HEK293 (cell line): Measurements from ENCODE around the gene SLC1A3.

Experiments used
- CTCF ChIA-PET: fragments of 350-600 bp; formaldehyde crosslinking; extraction: SDS; loops from one replicate; lab custom pipeline; 2021; ENCODE audit warnings: antibody characterized with exemption; lab: Yijun Ruan, JAX
- POLR2A ChIA-PET: fragments of 300-600 bp; formaldehyde crosslinking; extraction: SDS; loops from one replicate; lab custom pipeline; 2020; ENCODE audit warnings: antibody characterized with exemption, inconsistent platforms; lab: Yijun Ruan, JAX
- H3K27ac ChIP-seq: fragments of 200-500 bp; sonication (Bioruptor generic); 2 replicates; pipeline ENCODE4 v1.5.1; 2014; ENCODE audit warnings: low read depth, low read length, control low read depth, inconsistent platforms; ENCODE audit errors: extremely low read depth
- H3K36me3 ChIP-seq, 2 experiments: fragments of 200-500 bp in 1 of 2; sonication (Bioruptor generic) in 1 of 2; 1 replicate in 1 of 2; 2 replicates in 1 of 2; pipeline ENCODE4 v1.5.1; 2014 to 2017; ENCODE audit warnings: inconsistent platforms in 2 of 2, low read length in 2 of 2; ENCODE audit not compliant: control insufficient read depth in 2 of 2, insufficient read depth in 1 of 2
- H3K4me1 ChIP-seq: fragments of 200-500 bp; sonication (Bioruptor generic); 2 replicates; pipeline ENCODE4 v1.5.1; 2014; ENCODE audit warnings: mild to moderate bottlenecking, low read length, inconsistent platforms; ENCODE audit not compliant: control insufficient read depth, insufficient read depth
- H3K4me3 ChIP-seq: 2 replicates; pipeline ENCODE4 v1.5.1; 2011; ENCODE audit warnings: low read depth, mild to moderate bottlenecking, control low read depth, low read length, moderate library complexity
- H3K9me3 ChIP-seq: fragments of 200-500 bp; sonication (Bioruptor generic); 2 replicates; pipeline ENCODE4 v1.5.1; 2014; ENCODE audit warnings: low read depth, low read length, inconsistent platforms; ENCODE audit not compliant: control insufficient read depth, insufficient read depth
- AEBP2 ChIP-seq: fragments of 450-650 bp; formaldehyde crosslinking; IDR thresholded peaks from 2 replicates; pipeline ENCODE4 v1.5.1; 2016; ENCODE audit warnings: missing biosample characterization, missing genetic modification characterization, borderline replicate concordance
- HOXC10 ChIP-seq: sonication (generic); formaldehyde crosslinking; IDR thresholded peaks from 2 replicates; pipeline ENCODE4 v1.8.1; 2023; ENCODE audit warnings: mild to moderate bottlenecking, missing genetic modification reagents
- KLF16 ChIP-seq: fragments of 450-650 bp; formaldehyde crosslinking; IDR thresholded peaks from 2 replicates; pipeline ENCODE4 v1.5.1; 2017; ENCODE audit warnings: missing biosample characterization, missing genetic modification characterization
- PRDM1 ChIP-seq: fragments of 450-650 bp; formaldehyde crosslinking; IDR thresholded peaks from 2 replicates; pipeline ENCODE4; 2016; ENCODE audit warnings: missing biosample characterization, missing genetic modification characterization
- ZBTB21 ChIP-seq: fragments of 450-650 bp; formaldehyde crosslinking; IDR thresholded peaks from 2 replicates; pipeline ENCODE4 v1.5.1; 2017; ENCODE audit warnings: missing biosample characterization, missing genetic modification characterization
- ZFP69B ChIP-seq: fragments of 450-650 bp; formaldehyde crosslinking; IDR thresholded peaks from 2 replicates; pipeline ENCODE4 v1.5.1; 2016; ENCODE audit warnings: missing biosample characterization, missing genetic modification characterization
- ZNF114 ChIP-seq: fragments of 450-650 bp; formaldehyde crosslinking; IDR thresholded peaks from 2 replicates; pipeline ENCODE4 v1.5.0; 2017; ENCODE audit warnings: missing biosample characterization, missing genetic modification characterization
- ZNF146 ChIP-seq: fragments of 450-650 bp; formaldehyde crosslinking; IDR thresholded peaks from 2 replicates; pipeline ENCODE4 v1.5.1; 2016; ENCODE audit warnings: missing biosample characterization, missing genetic modification characterization
- ZNF169 ChIP-seq: fragments of 450-650 bp; formaldehyde crosslinking; IDR thresholded peaks from 2 replicates; pipeline ENCODE4 v1.5.1; 2016; ENCODE audit warnings: missing biosample characterization, missing genetic modification characterization
- ZNF184 ChIP-seq: fragments of 450-650 bp; IDR thresholded peaks from 2 replicates; pipeline ENCODE4 v1.5.1; 2018; ENCODE audit warnings: missing biosample characterization, mild to moderate bottlenecking, missing genetic modification characterization
- ZNF214 ChIP-seq: fragments of 450-650 bp; formaldehyde crosslinking; IDR thresholded peaks from 2 replicates; pipeline ENCODE4 v1.5.1; 2017; ENCODE audit warnings: missing biosample characterization, mild to moderate bottlenecking, missing genetic modification characterization, borderline replicate concordance
- ZNF223 ChIP-seq: fragments of 450-650 bp; formaldehyde crosslinking; IDR thresholded peaks from 2 replicates; pipeline ENCODE4 v1.5.1; 2016; ENCODE audit warnings: missing biosample characterization, missing genetic modification characterization
- ZNF423 ChIP-seq: fragments of 450-650 bp; formaldehyde crosslinking; IDR thresholded peaks from 2 replicates; pipeline ENCODE4 v1.5.1; 2016; ENCODE audit warnings: missing biosample characterization, missing genetic modification characterization
- ZNF473 ChIP-seq: fragments of 450-650 bp; formaldehyde crosslinking; IDR thresholded peaks from 2 replicates; pipeline ENCODE4 v1.5.1; 2017; ENCODE audit warnings: missing biosample characterization, missing genetic modification characterization
- ZNF510 ChIP-seq: fragments of 450-650 bp; formaldehyde crosslinking; IDR thresholded peaks from 2 replicates; pipeline ENCODE4 v1.5.1; 2018; ENCODE audit warnings: mild to moderate bottlenecking, missing genetic modification characterization, missing biosample characterization; ENCODE audit not compliant: insufficient replicate concordance
- ZNF548 ChIP-seq: fragments of 450-650 bp; formaldehyde crosslinking; IDR thresholded peaks from 2 replicates; pipeline ENCODE4 v1.5.1; 2016; ENCODE audit warnings: missing biosample characterization, missing genetic modification characterization
- ZNF549 ChIP-seq: fragments of 450-650 bp; IDR thresholded peaks from 2 replicates; pipeline ENCODE4 v1.5.1; 2018; ENCODE audit warnings: missing biosample characterization, missing genetic modification characterization, mild to moderate bottlenecking, inconsistent platforms, moderate library complexity
- ZNF558 ChIP-seq: fragments of 450-650 bp; formaldehyde crosslinking; IDR thresholded peaks from 2 replicates; pipeline ENCODE4 v1.5.1; 2016; ENCODE audit warnings: missing biosample characterization, missing genetic modification characterization
- ZNF561 ChIP-seq: fragments of 450-650 bp; IDR thresholded peaks from 2 replicates; pipeline ENCODE4 v1.5.1; 2018; ENCODE audit warnings: missing biosample characterization, missing genetic modification characterization, borderline replicate concordance
- ZNF670 ChIP-seq: fragments of 450-650 bp; formaldehyde crosslinking; IDR thresholded peaks from 2 replicates; pipeline ENCODE4 v1.5.1; 2016; ENCODE audit warnings: missing biosample characterization, missing genetic modification characterization, low read depth
- ZNF677 ChIP-seq: fragments of 450-650 bp; IDR thresholded peaks from 2 replicates; pipeline ENCODE4 v1.5.0; 2018; ENCODE audit warnings: missing biosample characterization, mild to moderate bottlenecking, missing genetic modification characterization, moderate library complexity
- ZNF777 ChIP-seq: fragments of 450-650 bp; formaldehyde crosslinking; IDR thresholded peaks from 2 replicates; pipeline ENCODE4 v1.5.1; 2017; ENCODE audit warnings: missing biosample characterization, missing genetic modification characterization, borderline replicate concordance
- ZNF792 ChIP-seq: fragments of 450-650 bp; formaldehyde crosslinking; IDR thresholded peaks from 2 replicates; pipeline ENCODE4 v1.5.1; 2016; ENCODE audit warnings: missing biosample characterization, missing genetic modification characterization
- TF ChIP-seq, protein P1 (sequence below): fragments of 450-650 bp; formaldehyde crosslinking; IDR thresholded peaks from 2 replicates; pipeline ENCODE4 v1.5.1; 2016; ENCODE audit warnings: missing biosample characterization, missing genetic modification characterization
- TF ChIP-seq, protein P2 (sequence below): fragments of 450-650 bp; IDR thresholded peaks from 2 replicates; pipeline ENCODE4 v1.5.1; 2018; ENCODE audit warnings: missing biosample characterization, mild to moderate bottlenecking, missing genetic modification characterization
- TF ChIP-seq, protein P3 (sequence below): fragments of 450-650 bp; formaldehyde crosslinking; IDR thresholded peaks from 2 replicates; pipeline ENCODE4 v1.5.1; 2017; ENCODE audit warnings: missing biosample characterization, missing genetic modification characterization

Gene SLC1A3

DNA sequence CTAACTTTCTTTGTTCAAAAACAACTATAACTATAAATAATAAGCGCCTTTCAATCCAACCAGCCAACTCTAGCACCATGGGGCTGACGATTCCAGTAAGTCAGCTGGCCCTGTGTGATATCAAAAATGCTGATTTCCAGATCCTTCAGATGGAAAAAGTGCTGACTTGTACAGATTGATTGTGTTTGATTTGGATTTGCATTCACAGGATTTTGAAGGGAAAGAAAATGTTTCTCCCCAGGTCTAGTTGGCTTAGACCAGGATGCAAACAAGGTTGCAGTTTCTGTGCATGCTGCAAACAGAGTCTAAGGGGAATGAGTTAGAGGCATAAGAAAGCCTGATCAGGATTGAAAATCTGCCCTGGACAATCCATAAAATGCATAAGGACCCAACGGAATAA lies 68.9 kb downstream of the SLC1A3 start:
- H3K27ac ChIP-seq: no peak overlapping the region
- H3K36me3 ChIP-seq: peaks cover 0 to 26% of the 10 kb centered on the region in 2 experiments; a peak in 1 of 3 replicates
- H3K9me3 ChIP-seq: no peaks in the 10 kb centered on the region
- no peak for TF ChIP-seq ZNF670 (tag by site-specific recombination)
- no peak for TF ChIP-seq ZNF677 (tag by site-specific recombination)
- no peak for TF ChIP-seq ZNF146
- H3K4me3 ChIP-seq: no peak overlapping the region
- ChIA-PET CTCF (interaction anchor here (0.6 kb wide), 1 partner anchor 353 kb away, joined by 3 read pairs; no protein-coding TSS in a partner anchor), POLR2A (no interaction called here)
- no peaks in the 10 kb centered on the region for H3K4me1 ChIP-seq

DNA sequence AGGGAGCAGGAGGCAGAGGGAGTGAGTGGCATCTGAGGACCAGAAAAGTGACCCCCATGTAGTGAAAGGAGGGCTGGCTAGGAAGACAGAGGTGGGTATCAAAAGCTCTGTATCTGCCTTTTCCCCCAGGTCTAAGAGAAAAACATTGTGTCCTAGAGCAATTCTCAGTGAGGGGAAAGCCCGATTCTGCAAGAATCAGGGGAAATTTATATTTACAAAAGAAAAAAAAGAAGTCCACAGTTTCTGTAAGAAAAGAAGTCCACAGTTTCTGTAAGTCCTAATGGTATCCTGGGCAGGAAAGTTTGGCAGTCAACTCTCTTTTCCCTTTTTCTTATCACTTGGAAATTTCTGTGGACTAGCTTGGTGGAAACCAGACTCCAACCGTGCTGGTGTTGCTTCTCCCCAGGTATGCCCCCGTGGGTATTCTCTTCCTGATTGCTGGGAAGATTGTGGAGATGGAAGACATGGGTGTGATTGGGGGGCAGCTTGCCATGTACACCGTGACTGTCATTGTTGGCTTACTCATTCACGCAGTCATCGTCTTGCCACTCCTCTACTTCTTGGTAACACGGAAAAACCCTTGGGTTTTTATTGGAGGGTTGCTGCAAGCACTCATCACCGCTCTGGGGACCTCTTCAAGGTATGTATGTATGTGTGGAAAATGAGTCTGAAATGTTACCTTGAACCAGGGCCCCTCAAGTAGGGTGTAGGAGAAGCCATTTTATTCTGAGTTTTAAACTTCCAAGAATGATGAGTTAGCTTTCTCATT lies 73.0 kb downstream of the SLC1A3 start:
- POLR2A ChIA-PET: interaction anchor here (0.8 kb wide), 1 partner anchor 11 kb away, joined by 3 read pairs; no protein-coding TSS in a partner anchor
- no peaks in the 10 kb centered on the region for H3K4me1 ChIP-seq
- no peaks in the 10 kb centered on the region for H3K9me3 ChIP-seq
- no peak for TF ChIP-seq ZBTB21 (tag by site-specific recombination)
- TF ChIP-seq HOXC10 (CRISPR knock-in tag): no peak
- TF ChIP-seq, protein P1, sequence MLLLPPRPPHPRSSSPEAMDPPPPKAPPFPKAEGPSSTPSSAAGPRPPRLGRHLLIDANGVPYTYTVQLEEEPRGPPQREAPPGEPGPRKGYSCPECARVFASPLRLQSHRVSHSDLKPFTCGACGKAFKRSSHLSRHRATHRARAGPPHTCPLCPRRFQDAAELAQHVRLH (tag by site-specific recombination): no peak
- no peak for TF ChIP-seq ZNF214 (tag by site-specific recombination)
- TF ChIP-seq ZNF169 (tag by site-specific recombination): no peak
- TF ChIP-seq ZNF548 (tag by site-specific recombination): no peak
- no peak for TF ChIP-seq ZNF510
- no peak for TF ChIP-seq ZNF549 (tag by site-specific recombination)
- TF ChIP-seq ZNF114 (tag by site-specific recombination): no peak
- no peak for TF ChIP-seq AEBP2 (tag by site-specific recombination)
- no peak for TF ChIP-seq PRDM1 (tag by site-specific recombination)
- TF ChIP-seq ZNF777 (tag by site-specific recombination): no peak
- TF ChIP-seq ZNF792 (tag by site-specific recombination): no peak
- no peak for TF ChIP-seq ZNF223 (tag by site-specific recombination)
- no peak for TF ChIP-seq KLF16 (tag by site-specific recombination)
- no peak for TF ChIP-seq ZNF423 (tag by site-specific recombination)
- TF ChIP-seq, all 188 proteins: peak for 0
- CTCF ChIA-PET: interaction anchor here (0.7 to 1.0 kb wide), 3 partner anchors 11 to 595 kb away, joined by 3 to 4 read pairs (median 3); no protein-coding TSS in a partner anchor
- peaks cover 0 to 10% of the 10 kb centered on the region in 2 experiments; a peak in 1 of 3 replicates for H3K36me3 ChIP-seq
- H3K4me3 ChIP-seq: no peak overlapping the region
- no peak overlapping the region for H3K27ac ChIP-seq

DNA sequence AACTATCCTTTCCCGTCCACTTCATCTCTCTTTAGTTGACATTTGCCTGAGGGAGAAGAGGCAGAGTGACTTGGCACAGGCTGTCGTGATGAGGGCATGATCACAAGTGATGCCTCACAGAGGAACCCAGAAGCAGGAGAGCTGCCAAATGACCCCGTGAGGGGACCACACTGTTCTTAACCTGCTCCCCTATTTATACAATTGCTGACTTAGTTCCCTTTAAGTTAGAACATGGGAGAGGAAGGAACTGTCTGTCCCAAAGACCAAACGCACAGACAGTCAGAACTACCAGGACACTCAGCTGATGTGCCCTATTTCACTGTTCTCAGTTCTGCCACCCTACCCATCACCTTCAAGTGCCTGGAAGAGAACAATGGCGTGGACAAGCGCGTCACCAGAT lies 73.7 kb downstream of the SLC1A3 start:
- ChIA-PET CTCF (interaction anchor here (0.7 to 1.0 kb wide), 2 partner anchors 10 to 50 kb away, joined by 3 to 4 read pairs; no protein-coding TSS in a partner anchor), POLR2A (interaction anchor here (0.8 kb wide), 1 partner anchor 11 kb away, joined by 3 read pairs; no protein-coding TSS in a partner anchor)
- no peaks in the 10 kb centered on the region for H3K9me3 ChIP-seq
- peaks cover 0 to 6% of the 10 kb centered on the region in 2 experiments; a peak in 1 of 3 replicates for H3K36me3 ChIP-seq
- no peak overlapping the region for H3K4me3 ChIP-seq
- no peak for TF ChIP-seq ZFP69B (tag by site-specific recombination)
- TF ChIP-seq ZNF184 (tag by site-specific recombination): no peak
- no peak for TF ChIP-seq ZNF670 (tag by site-specific recombination)
- TF ChIP-seq ZNF558 (tag by site-specific recombination): no peak
- TF ChIP-seq ZNF473 (tag by site-specific recombination): no peak
- TF ChIP-seq KLF16 (tag by site-specific recombination): no peak
- no peak for TF ChIP-seq ZNF561 (tag by site-specific recombination)
- TF ChIP-seq, protein P2, sequence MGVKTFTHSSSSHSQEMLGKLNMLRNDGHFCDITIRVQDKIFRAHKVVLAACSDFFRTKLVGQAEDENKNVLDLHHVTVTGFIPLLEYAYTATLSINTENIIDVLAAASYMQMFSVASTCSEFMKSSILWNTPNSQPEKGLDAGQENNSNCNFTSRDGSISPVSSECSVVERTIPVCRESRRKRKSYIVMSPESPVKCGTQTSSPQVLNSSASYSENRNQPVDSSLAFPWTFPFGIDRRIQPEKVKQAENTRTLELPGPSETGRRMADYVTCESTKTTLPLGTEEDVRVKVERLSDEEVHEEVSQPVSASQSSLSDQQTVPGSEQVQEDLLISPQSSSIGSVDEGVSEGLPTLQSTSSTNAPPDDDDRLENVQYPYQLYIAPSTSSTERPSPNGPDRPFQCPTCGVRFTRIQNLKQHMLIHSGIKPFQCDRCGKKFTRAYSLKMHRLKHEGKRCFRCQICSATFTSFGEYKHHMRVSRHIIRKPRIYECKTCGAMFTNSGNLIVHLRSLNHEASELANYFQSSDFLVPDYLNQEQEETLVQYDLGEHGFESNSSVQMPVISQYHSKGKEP (tag by site-specific recombination): no peak
- TF ChIP-seq, protein P1 (tag by site-specific recombination): no peak
- TF ChIP-seq, protein P3, sequence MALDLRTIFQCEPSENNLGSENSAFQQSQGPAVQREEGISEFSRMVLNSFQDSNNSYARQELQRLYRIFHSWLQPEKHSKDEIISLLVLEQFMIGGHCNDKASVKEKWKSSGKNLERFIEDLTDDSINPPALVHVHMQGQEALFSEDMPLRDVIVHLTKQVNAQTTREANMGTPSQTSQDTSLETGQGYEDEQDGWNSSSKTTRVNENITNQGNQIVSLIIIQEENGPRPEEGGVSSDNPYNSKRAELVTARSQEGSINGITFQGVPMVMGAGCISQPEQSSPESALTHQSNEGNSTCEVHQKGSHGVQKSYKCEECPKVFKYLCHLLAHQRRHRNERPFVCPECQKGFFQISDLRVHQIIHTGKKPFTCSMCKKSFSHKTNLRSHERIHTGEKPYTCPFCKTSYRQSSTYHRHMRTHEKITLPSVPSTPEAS (tag by site-specific recombination): no peak
- TF ChIP-seq, all 188 proteins: peak for 0
- no peaks in the 10 kb centered on the region for H3K4me1 ChIP-seq
- H3K27ac ChIP-seq: no peak overlapping the region
